ENCODE data around the gene SLC8A1.

GRCh38 chr2:40353231-40353630 is 98.7 kb downstream of the SLC8A1 start:
- TF ChIP-seq CTCF (conservative IDR thresholded peaks at IDR 0.05; ENCODE audit: low read depth, low read length) = no peak
- no peak for TF ChIP-seq EZH2 (IDR thresholded peaks at IDR 0.05; ENCODE audit: borderline replicate concordance, low read depth, low read length, poor library complexity, severe bottlenecking)
